SIG-M5 treated with dmso at 0.1 percent for 504 hours (cell line): ENCODE data around the gene SYCE3.
A peak's percentile ranks its signal among the peaks of the same experiment; 100 is the strongest.

Experiments used
- DNase-seq: peaks from one replicate; lab custom pipeline; 2025; ENCODE audit not compliant: unreplicated experiment; lab: John Stamatoyannopoulos, UW

SYCE3 gene

DNA sequence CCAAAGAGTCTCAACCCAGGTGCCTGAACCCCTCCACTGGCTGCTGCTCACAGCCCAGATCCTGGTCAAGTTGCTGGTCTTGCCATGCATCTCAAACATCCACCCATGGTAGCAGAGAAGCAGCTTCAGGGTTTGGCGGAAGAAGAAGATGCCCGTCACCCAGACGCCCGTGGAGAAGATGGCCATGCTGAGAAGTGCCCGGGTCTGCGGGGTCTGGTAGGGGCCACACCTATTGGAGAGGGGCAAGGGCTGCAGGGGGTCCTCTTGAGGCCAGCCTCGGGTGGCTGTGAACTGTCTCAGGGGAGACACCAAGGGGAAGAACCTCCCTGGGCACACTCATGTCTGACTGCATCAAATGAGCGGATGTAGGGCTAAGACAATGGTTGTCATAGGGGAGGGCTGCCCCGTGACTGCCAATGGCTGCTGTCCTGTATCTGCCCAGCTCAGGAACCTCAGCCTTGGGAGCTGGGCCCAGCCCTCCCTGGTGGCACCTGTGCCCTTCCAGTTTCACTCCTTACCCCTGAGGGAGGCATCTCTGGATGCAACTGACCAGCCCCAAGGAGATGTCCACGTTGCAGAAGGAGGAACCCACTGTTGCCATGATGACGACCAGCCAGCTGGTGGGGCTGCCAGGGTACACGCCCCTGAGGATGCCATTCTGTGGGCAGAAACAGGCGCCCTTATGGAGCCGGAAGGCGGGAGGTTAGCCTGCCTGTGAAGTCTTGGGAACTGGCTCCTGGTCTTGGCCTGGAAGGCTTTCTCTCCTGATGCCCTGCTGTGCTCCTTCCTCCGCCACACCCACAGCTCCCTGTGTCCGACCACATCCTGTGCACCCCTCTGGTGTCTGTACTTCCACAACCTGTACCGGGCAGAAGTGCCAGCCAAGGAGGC lies 14.3 kb upstream of the SYCE3 start:
- DNase-seq, result no peak

DNA sequence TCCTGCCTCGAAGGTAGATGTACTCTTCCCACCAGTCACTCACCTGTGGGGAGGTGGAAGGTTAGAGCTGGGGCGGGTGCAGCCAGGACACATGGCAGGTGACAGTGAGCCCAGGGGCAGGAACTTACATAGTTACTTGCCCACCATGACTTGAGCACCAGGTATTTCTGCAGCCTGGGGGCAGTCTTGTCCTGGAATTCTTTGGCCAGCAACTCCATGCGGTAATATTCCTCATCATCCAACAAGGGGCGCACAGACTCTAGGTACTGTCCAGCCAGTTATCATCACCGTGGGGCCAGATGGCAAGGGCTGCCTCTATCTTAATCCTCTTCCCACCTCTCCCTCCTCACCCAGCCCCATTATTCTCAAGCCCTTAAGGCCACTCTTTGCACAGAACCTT lies 13.4 kb upstream of the SYCE3 start:
- DNase-seq, result no peak

DNA sequence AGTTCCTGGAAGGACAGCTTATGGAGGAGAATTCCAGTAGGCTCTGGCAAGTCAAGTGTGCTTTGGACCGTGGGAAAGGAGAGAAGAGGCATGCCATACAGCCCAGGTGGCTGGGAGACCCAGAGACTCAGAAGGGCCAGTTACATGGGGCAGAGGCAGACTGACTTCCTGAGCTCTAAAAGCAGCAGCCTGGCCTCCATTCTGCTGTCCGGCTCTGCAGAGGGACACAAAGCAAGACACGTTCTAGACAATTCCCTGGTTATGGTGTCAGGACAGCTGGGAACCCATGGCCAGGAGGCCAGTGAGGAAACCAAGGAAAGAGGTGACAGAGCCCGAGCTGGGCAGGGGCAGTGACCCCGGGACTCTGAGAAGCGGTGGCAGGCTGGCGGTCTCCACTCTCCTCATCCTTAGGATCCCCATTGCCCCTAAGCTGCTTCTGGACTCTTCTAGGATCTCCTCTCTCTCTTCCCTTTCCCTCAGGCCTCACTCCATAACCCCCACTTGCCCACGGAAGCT lies 12.8 kb upstream of the SYCE3 start:
- no peak for DNase-seq

DNA sequence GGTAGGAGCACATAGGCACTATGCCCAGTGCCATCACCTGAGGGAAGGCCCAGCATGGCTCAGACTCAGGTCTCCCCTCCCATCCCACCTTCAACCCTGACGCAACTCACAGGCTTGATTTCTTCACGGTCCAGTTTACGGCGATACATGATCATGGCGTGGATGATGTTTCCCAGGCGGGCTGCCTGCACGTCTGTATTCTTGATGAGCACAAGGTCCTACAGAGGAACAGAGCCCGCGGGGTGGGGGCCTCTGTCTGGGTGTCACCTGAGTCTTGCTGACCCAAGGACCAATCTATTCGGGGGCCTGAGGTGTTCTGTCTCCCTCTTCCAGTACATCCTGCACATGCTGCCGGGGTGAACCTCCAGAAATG lies 11.7 kb upstream of the SYCE3 start:
- no peak for DNase-seq

DNA sequence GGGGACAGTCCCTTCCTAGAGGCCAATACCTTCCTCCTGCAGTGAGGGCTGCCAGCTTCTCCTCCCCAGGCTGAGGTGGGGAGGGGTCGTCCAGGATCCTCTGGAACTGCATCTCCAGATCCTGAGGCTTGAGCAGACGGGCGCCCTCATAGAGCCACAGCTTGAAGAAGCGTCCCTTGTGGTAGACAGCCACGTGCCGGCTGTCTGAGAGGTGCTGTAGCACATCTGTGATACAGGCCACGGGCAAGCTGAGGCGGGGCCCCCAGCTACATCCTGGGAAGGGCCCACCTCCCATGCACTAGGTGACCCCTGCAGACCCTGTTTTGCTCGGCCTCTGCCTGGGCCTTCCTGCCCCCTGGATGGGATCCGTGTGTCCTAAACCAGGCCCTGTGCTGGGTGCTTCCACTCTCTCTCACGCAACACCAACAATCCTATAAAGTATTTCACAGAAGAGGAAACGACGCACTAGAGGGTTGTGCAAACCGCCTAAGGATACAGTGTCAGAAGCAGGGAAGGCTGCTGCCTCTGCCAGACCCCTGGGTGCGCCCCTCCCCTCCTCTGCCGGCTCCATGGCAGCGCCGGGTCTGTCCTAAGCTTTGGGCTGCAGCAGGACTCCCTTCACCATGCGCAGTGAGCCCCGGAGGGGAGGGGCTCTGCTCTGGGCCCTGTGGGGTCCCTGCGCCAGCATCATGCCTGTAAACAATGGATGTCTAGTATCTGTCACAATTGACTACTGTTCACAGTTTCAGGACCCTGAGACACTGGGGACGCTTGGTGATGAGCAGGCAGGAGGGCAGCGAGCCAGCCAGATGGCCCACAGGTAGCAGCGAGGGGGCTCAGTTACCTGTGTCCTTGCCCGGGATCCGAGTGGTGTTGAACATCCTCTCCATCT lies 11.0 kb upstream of the SYCE3 start:
- DNase-seq, result no peak

DNA sequence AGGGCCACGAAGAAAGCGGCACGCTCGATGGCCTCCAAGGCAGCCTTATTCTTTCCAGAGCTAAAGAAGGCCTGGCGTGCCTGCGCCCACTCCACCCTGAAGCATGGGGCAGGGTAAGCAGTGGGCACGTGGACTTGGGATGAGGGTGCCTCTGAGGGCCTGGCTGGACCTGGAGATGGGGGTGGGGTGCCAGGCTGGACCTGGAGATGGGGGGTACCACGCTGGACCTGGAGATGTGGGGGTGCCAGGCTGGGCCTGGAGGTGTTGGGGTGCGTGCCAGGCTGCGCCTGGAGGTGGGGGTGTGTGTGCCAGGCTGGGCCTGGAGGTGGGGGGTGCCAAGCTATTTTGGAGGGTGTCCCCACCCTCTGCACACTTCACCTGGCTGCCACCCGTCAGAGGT lies 10.2 kb upstream of the SYCE3 start:
- DNase-seq, result no peak

DNA sequence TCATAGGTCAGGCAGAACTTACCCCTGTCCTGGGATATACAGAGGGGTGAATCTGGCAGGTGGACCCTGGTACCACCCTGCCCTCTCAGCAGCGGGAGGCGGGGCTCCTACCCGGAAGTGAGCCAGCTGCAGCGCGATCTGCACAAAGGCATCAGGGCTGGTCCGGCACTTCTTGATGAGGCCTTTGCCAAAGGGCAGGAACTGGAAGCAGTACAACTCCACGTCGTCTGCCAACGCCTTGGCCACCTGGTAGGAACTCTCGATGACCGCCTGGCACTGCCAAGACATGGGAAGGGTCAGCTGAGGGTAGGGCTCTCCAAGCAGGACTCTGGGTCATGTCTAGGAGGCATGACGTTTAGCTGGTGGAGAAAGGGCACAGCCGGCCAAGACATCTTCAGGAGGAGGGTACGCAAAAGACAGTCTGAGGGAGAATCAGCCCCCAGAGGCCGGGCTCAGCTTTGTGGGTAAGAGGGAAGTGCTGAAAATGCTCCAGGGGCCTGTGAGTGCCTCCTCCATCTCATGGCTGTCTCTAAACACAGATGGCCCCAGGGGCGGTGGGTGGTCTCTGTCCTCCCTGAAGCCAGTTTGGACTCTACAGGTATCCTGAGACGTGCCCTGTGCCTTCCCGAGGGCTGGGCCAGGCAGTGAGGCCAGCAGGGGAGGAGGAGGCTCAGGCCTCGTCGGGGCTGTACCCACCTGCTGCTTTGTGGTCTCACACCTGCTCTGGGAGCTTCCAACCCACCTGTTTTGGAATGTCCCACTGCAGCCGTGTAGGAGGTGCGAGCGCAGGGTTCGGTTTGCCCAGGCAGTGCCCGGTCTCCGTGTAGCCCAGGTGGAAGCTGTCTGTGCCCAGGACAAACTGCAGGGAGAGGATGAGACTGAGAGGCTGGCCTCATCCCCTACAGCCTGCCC lies 8.8 kb upstream of the SYCE3 start:
- no peak for DNase-seq

DNA sequence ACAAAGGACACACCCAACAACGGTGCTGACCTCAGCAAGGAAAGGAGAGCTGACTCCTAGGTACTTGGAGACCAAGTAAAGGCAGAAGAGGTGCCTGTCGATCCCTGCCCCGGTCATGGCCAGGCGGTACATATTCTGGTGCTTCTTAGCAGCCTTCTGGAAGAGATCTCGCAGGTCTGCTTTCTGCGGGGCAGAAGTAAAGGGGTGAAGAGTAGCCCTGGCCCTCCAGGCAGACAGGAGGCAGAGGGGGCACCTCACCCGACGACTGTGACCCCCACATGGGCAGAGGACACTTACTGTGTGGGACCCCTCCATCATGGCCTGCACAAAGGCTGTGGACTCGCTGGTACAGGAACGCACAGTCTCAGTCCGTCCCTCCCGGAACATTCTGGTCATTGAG lies 8.1 kb upstream of the SYCE3 start:
- no peak for DNase-seq

DNA sequence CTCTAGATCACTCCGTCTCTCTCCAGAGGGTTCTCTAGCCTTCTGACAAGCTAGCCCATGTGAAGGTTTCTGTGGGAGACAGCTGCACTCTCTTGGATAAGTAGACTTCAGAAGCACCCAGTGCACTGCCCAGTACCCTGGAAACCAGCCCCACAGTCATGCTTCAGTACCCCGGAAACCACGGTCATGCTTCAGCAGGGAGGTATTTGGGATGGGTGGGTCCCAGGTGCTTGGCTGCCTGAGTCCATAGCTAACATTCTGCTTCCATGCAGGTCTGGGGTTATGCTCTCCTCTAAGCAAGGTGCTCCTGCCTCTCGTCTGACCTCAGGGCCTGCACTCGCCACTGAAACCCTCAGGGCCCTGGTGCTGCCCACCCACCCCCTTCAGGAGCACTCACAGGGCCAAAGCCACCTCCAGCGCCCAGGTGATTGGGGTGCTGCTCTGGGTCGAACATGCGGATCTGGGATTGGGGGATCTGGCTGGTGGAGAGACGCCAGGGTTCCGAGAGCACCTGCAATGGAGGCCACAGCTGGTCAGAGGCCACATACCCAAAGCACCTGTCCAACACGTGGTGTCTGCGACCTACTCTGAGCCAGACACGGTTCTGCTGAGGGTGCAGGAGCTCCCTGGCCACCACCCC lies 7.3 kb upstream of the SYCE3 start:
- DNase-seq, result no peak

DNA sequence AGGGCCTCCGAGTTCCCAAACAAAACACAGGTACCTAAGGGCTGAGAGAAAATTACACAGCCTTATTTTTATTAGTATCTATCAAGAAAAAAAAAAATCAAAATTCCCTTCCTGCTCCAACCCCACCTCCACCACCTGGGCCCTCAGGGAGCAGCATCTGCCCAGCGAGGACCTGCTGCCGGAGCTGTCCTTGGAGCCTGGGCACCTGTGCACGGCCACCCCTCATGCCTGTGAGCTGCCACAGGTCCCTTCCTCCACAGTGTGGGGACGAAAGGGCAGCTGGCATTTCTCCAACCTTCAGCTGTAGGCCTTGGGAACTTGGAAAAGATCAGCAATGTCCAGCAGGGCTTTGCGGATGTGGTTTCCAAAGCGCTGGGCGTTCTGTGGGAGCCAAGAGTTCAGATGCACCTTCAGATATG lies 6.3 kb upstream of the SYCE3 start:
- no peak for DNase-seq

DNA sequence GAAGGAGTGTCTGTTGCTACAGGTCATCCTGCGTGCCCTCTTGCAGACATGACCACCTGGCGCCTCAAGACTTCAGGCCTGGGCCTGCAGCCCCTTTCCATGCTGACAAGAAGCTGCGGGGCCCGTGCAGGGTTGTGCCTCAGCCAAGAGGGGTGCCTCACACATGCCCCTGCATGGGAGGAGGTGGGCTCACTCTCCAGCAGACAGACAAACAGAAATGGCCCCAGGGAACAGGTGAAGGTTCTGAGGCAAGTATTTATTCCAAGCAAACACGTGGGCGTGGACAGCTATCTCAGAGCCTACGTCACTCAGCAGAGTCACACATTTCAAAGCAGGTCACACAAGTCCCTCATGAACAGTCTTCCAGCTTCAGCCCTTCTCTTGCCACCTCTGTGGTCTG lies 5.9 kb upstream of the SYCE3 start:
- peak; percentile 17 for DNase-seq

DNA sequence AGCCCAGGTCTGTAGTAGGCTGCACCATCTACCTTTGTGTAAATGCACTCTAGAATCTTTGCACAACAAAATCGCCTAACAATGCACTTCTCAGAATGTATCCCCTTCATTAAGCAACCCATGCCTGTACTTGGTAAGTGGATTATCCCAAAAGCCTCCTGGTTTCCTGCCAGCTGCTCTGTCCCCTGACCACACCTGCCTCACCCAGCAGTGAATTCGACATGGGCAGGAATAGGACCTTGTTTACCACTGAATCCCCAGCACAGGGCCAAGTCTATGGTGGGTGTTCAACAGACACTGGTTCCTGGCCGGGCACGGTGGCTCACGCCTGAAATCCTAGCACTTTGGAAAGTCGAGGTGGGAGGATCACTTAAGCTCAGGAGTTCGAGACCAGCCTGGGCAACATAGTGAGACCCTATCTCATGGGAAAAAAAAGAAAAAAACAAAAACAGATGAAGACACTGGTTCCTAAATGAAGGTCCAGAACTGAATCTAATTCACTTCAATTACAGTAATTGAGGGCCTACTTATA lies 5.1 kb upstream of the SYCE3 start:
- no peak for DNase-seq

DNA sequence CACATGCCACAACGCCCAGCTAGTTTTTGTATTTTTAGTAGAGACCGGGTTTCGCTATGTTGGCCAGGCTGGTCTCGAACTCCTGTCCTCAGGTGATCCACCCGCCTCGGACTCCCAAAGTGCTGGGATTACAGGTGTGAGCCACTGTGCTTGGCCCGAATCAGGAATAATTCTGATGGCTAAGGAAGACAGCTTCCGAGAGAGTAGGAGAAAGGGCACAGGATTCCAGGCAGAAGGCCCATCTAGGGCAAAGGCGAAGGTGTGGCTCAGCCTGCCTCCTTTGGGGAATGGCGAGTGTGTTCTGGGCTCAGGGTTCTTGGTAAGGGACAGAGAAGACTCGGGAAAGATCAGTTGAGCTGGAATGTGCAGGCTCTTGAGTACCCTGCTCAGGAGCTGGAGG lies 1.6 kb upstream of the SYCE3 start:
- no peak for DNase-seq

DNA sequence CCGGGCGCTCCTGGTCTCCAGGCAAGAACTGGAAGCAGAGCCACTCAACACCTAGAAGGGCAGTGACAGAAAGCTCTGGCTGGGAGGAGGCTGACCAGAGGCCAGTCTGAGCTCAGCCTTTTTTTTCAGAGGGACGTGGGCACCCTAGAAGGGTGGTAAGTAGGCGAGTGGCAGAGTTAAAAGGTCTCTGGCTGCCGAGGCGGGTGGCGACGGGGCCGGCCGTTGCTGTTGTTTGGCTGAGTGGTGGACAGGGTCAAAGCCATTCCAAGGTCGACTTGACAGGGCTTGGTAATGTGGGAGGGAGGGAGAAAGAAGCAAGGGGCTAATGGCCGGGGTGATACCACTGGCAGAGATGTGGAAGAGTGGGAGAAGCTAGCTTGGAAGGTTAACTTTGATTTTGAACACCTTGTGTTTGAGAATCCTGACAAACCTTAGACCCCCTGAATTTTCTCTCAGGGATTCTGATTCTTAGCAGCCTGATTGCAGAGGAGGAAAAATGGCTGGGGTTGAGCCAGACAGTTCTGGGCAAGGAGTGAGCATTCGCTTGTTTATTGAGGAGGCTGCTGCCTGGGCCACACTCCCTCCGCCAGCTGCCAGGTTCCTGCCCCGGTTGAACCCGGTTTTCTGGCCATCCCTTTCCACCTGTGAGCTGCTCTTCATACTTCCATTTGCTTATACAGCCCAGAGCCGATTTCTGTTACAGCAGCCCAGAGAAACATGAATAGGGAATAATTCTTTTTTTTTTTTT lies 868 bp upstream of the SYCE3 start:
- DNase-seq, result no peak

DNA sequence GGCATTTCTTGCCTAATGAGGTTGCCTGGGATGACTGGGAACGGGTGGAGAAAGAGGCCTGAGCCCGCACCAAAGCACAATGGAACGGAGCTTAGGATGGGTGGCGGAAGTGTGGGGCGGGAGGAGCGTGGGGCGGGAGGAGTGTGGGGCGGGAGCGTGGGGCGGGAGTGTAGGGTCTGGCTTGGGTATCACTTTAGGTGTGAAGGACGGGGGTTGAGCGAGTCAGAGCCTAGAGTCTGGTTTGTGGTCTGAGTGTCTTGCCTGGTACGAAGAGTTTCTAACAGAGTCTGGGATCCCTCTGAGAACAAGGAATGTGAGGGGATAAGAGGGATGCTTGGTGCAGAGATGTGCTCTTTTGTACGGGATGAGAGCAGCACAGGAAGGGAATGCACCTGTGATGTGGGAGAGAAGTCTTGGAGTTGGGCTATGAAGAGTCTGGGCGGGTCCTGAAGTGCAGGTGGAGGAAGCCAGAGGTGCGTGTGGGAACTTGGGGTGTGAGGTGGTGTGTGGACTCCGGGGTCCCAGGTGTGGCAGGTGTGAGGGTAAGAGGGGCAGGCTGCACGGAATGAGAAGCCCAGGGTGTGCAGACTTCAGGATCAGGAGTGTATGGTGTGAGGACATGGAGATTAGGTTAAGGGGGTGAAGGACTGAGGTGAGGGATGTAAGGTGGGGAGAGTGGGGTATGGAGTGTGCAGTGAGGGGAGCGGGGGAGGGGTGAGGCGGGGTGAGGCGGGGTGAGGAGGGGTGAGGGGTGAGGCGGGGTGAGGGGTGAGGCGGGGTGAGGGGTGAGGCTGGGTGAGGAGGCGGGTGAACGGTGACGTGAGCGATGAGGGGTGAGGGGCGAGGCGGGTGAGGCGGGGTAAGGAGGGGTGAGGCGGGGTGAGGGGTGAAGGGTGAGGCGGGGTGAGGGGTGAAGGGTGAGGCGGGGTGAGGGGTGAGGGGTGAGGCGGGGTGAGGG lies 1.0 kb downstream of the SYCE3 start:
- no peak for DNase-seq

DNA sequence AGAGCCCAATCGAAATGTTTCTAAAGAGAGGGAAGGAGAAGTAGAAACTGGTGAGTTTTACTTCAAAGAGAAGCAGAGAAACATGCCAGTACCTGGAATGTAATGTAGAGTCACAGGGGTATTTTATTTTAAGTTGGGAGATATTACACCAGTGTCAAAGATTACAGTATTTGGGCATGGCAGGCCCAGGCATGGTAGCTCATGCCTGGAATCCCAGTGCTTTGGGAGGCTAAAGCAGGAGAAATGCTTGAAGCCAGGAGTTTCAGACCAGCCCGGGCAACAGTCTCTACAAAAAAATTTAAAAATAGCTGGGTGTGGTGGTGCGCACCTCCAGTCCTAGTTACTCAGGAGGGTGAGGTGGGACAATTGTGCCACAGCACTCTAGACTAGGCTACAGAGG lies 2.7 kb downstream of the SYCE3 start:
- DNase-seq, result no peak

DNA sequence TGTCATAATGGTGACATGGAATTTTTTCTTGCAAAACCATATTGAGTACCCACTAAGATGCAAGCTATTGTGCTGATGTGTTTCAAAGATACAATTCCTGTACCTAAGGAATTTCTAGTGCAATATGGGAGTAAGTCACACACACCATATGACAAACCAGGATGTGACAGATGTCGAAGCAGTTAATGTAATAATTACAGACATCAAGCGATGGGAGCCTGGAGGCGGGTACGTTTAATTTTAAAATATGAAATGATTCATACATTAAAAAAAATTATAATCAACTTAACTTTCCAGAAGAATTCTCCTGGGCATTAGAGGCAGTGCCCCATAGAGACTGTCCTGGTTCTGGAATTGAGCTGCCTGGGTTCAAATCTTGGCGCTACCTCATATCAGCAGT lies 6.0 kb downstream of the SYCE3 start:
- no peak for DNase-seq

DNA sequence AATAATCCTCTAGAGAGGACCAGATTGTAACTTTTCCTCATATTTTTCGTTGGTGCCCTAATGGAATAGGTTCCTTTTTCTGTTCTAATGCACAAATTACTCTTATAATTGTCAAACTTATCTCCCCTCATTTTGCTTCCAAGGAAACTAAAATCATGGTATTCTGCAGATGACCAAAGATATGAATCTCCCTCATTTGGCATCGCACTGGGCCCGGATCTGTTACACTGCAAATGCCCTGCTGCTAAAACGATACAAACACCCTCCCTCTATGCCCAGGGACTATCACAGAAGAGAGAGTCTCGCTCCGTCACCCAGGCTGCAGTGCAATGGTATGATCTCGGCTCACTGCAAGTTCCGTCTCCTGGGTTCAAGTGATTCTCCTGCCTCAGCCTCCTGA lies 9.4 kb downstream of the SYCE3 start:
- DNase-seq, result no peak
